Gastroesophageal sphincter (tissue), 3 donors: ENCODE data around the gene EGFR.

ENCODE experiments used
- EP300 ChIP-seq: sonication (generic); formaldehyde crosslinking; IDR thresholded peaks from one replicate; pipeline ENCODE4 v1.6.1; 2017; ENCODE audit warnings: antibody characterized with exemption, mild to moderate bottlenecking
- POLR2A ChIP-seq, 2 donors: fragments of 450-650 bp; IDR thresholded peaks; one replicate each; pipeline ENCODE4 v1.6.1; 2017; ENCODE audit warnings: antibody characterized with exemption in 2 of 2, mild to moderate bottlenecking in 2 of 2, moderate library complexity in 1 of 2
- TF ChIP-seq, protein P1 (sequence below), 4 experiments: fragments of 200-600 bp in 2 of 4; fragments of 450-650 bp in 2 of 4; sonication (generic) in 1 of 4; IDR thresholded peaks; one replicate each; pipeline ENCODE4 v1.5.1; 2017 to 2019; ENCODE audit warnings: antibody characterized with exemption in 4 of 4, mild to moderate bottlenecking in 2 of 4, moderate library complexity in 2 of 4

DNA sequence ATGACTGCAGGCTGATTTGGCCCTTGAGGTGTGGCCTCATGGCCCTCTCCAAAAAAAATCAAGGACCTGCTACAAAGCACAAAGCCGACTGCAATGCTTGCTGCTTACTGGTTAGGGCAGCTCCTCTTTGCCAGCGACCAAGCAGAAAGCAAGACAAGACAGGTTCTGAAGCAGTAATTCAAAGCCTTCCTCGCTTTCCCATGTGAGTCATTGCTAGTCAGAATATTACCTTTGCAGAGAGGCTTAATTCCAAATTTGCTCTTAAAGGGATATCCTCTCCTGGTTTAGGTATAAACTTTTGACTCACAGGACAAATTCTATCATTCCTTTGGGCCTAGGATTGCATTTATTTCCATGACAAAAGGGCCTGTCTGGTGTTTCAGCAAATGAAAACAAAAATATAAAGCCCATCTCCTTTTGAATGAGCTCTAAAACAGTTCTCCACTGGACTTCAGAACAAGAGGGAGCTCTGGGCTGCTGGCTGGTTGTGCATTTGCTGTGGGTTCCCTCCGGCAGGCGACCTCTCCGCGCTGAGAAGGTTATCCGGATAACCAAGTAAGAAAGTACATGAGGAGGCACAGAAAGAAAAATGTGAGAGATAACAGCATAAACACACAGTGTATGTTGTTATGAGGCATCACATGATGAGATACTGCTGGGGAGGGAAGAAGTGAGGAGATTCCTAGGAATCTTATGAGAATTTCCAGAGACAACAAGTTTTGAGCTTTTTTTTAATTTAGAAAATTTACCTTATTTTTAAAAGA, 90.8 kb downstream of the EGFR start:
- TF ChIP-seq, protein P1, sequence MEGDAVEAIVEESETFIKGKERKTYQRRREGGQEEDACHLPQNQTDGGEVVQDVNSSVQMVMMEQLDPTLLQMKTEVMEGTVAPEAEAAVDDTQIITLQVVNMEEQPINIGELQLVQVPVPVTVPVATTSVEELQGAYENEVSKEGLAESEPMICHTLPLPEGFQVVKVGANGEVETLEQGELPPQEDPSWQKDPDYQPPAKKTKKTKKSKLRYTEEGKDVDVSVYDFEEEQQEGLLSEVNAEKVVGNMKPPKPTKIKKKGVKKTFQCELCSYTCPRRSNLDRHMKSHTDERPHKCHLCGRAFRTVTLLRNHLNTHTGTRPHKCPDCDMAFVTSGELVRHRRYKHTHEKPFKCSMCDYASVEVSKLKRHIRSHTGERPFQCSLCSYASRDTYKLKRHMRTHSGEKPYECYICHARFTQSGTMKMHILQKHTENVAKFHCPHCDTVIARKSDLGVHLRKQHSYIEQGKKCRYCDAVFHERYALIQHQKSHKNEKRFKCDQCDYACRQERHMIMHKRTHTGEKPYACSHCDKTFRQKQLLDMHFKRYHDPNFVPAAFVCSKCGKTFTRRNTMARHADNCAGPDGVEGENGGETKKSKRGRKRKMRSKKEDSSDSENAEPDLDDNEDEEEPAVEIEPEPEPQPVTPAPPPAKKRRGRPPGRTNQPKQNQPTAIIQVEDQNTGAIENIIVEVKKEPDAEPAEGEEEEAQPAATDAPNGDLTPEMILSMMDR (IDR thresholded peaks at IDR 0.05), result no peak
- TF ChIP-seq POLR2A (IDR thresholded peaks at IDR 0.05) (no peak), EP300 (no peak)
